Liver (tissue), 9 donors: Measurements from ENCODE around the gene MRPL50. TPM values are rescaled to one million over a fixed set of nuclear protein-coding genes. Genes with fewer than 3 reads are reported as not detected.

ENCODE experiments used
- DNase-seq: peaks from one replicate; pipeline ENCODE4 v3.0.0-alpha.2; 2017; ENCODE audit warnings: low spot score
- H3K27ac ChIP-seq, 2 donors: one replicate each; pipeline ENCODE4 v1.7.0; 2013; ENCODE audit warnings: inconsistent platforms in 2 of 2, low read length in 2 of 2, control low read depth in 1 of 2, low read depth in 1 of 2, mild to moderate bottlenecking in 1 of 2
- H3K27me3 ChIP-seq, 4 donors: one replicate each; pipeline versions ENCODE4 v1.6.1 to v1.7.0; 2013; ENCODE audit warnings: low read length in 3 of 4, inconsistent platforms in 1 of 4, mild to moderate bottlenecking in 1 of 4, moderate library complexity in 1 of 4; ENCODE audit not compliant: control insufficient read depth in 4 of 4, insufficient read depth in 4 of 4
- H3K36me3 ChIP-seq, 4 donors: one replicate each; pipeline versions ENCODE4 v1.6.1 to v1.7.0; 2013; ENCODE audit warnings: low read length in 3 of 4, mild to moderate bottlenecking in 3 of 4, low read depth in 1 of 4, moderate library complexity in 1 of 4; ENCODE audit not compliant: control insufficient read depth in 4 of 4, insufficient read depth in 3 of 4
- H3K4me1 ChIP-seq, 4 donors: one replicate each; pipeline versions ENCODE4 v1.6.1 to v1.7.0; 2013; ENCODE audit warnings: low read length in 3 of 4, mild to moderate bottlenecking in 3 of 4, moderate library complexity in 1 of 4; ENCODE audit not compliant: control insufficient read depth in 4 of 4, insufficient read depth in 4 of 4
- H3K4me3 ChIP-seq, 3 donors: one replicate each; pipeline versions ENCODE4 v1.6.1 to v1.7.0; 2013; ENCODE audit warnings: low read length in 3 of 3, control low read depth in 1 of 3, low read depth in 1 of 3, mild to moderate bottlenecking in 1 of 3
- H3K9ac ChIP-seq, 2 donors: one replicate each; pipeline ENCODE4 v1.7.0; 2013; ENCODE audit warnings: low read length in 2 of 2, mild to moderate bottlenecking in 2 of 2, moderate library complexity in 2 of 2, control low read depth in 1 of 2, low read depth in 1 of 2
- H3K9me3 ChIP-seq, 4 donors: one replicate each; pipeline versions ENCODE4 v1.6.1 to v1.7.0; 2013; ENCODE audit warnings: low read length in 3 of 4; ENCODE audit not compliant: control insufficient read depth in 4 of 4
- EGR1 ChIP-seq, 2 donors: IDR thresholded peaks; 2 replicates each; pipeline ENCODE4 v1.6.1; 2016 to 2018; ENCODE audit warnings: antibody characterized with exemption in 2 of 2, low read depth in 2 of 2
- FOXA2 ChIP-seq: IDR thresholded peaks from 2 replicates; pipeline ENCODE4 v1.6.1; 2016; ENCODE audit warnings: antibody characterized with exemption
- GABPA ChIP-seq, 2 donors: IDR thresholded peaks in 1 of 2; conservative IDR thresholded peaks in 1 of 2; 2 replicates each; pipeline ENCODE4 v1.6.1; 2016; ENCODE audit warnings: antibody characterized with exemption in 2 of 2, mild to moderate bottlenecking in 1 of 2, moderate library complexity in 1 of 2
- HNF4A ChIP-seq, 2 donors: conservative IDR thresholded peaks; 2 replicates each; pipeline ENCODE4 v1.6.1; 2016; ENCODE audit warnings: antibody characterized with exemption in 2 of 2, mild to moderate bottlenecking in 2 of 2
- JUND ChIP-seq, 2 donors: IDR thresholded peaks; 2 replicates each; pipeline ENCODE4 v1.6.1; 2016; ENCODE audit warnings: antibody characterized with exemption in 2 of 2
- NR2F2 ChIP-seq: IDR thresholded peaks from 2 replicates; pipeline ENCODE4 v1.6.1; 2016; ENCODE audit warnings: antibody characterized with exemption
- RAD21 ChIP-seq, 2 donors: IDR thresholded peaks; 2 replicates each; pipeline ENCODE4 v1.6.1; 2016; ENCODE audit warnings: antibody characterized with exemption in 2 of 2, mild to moderate bottlenecking in 2 of 2
- RXRA ChIP-seq, 2 donors: IDR thresholded peaks; 2 replicates each; pipeline ENCODE4 v1.6.1; 2017 to 2018; ENCODE audit warnings: antibody characterized with exemption in 2 of 2, mild to moderate bottlenecking in 1 of 2
- SP1 ChIP-seq: IDR thresholded peaks from 2 replicates; pipeline ENCODE4 v1.6.1; 2018; ENCODE audit warnings: antibody characterized with exemption, mild to moderate bottlenecking
- YY1 ChIP-seq: IDR thresholded peaks from 2 replicates; pipeline ENCODE4 v1.6.1; 2016; ENCODE audit warnings: antibody characterized with exemption, mild to moderate bottlenecking
- WGBS: extraction: QIAGEN DNeasy Blood & Tissue Kit; methylation state at CpG from one replicate; pipeline ENCODE4 v1.1.7; 2013; 5-methylcytosine and 5-hydroxymethylcytosine counted together
- polyA plus RNA-seq, 2 donors: library from polyadenylated mRNA; stranded (reverse) in 1 of 2; unstranded in 1 of 2; fragments of 200-250 nt in 1 of 2; fragments of >200 nt in 1 of 2; fragmentation: Nextera tagmentation in 1 of 2; extraction: Ambion mirVana in 1 of 2; gene quantifications; one replicate each; pipeline versions ENCODE4 v1.2.1 to v1.2.3, GENCODE V29; 2013 to 2015
- total RNA-seq, 2 donors: library from RNA; depleted of rRNA; stranded (reverse); fragments of >200 nt; gene quantifications; one replicate each; pipeline ENCODE4 v1.2.3, GENCODE V29; 2014
- TF ChIP-seq, protein P1 (sequence below): IDR thresholded peaks from 2 replicates; pipeline ENCODE4 v1.6.1; 2016; ENCODE audit warnings: antibody characterized with exemption, mild to moderate bottlenecking
- TF ChIP-seq, protein P2 (sequence below): fragments of 150-350 bp; IDR thresholded peaks from 2 replicates; pipeline ENCODE4 v1.5.1; 2017; ENCODE audit warnings: improper control_type of control experiment, low read depth, low read length; ENCODE audit not compliant: missing input control
- TF ChIP-seq, protein P3 (sequence below): IDR thresholded peaks from 2 replicates; pipeline ENCODE4 v1.6.1; 2016; ENCODE audit warnings: antibody characterized with exemption
- TF ChIP-seq, protein P4 (sequence below): IDR thresholded peaks from 2 replicates; pipeline ENCODE4 v1.6.1; 2016; ENCODE audit warnings: antibody characterized with exemption
- TF ChIP-seq, protein P5 (sequence below): IDR thresholded peaks from 2 replicates; pipeline ENCODE4 v1.6.1; 2016; ENCODE audit warnings: antibody characterized with exemption
- donor health status: healthy.
- donor health status: healthy.
- donor health status: healthy.
- donor health status: healthy.
- donor health status: healthy.

The MRPL50 gene
- total and polyA plus RNA-seq, 4 donors, result 5.7 to 12.3 (median 10.5) TPM

DNA sequence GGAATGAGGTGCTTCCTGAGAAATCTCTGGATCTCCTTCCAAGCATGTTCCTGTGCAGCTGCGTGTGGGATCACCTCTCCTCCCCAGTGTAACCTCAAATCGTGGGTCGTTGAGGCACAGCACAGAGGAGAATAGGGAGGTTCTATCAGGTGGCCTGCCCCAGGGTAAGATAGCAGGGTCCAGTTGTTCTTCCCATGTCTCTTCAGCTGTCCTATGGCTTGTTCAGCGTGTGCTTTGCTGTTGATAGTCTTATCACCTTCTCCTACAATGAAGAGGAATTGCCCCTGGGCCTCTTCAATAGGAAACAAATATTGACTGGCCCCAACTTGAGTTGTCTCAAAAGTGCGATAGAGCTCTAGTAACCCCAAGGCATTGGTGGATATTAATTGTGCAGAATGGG, 36.0 kb downstream of the MRPL50 start:
- no peak for TF ChIP-seq EGR1 (IDR thresholded peaks at IDR 0.05; ENCODE audit: low read depth in 2 of 2)
- TF ChIP-seq, protein P1, sequence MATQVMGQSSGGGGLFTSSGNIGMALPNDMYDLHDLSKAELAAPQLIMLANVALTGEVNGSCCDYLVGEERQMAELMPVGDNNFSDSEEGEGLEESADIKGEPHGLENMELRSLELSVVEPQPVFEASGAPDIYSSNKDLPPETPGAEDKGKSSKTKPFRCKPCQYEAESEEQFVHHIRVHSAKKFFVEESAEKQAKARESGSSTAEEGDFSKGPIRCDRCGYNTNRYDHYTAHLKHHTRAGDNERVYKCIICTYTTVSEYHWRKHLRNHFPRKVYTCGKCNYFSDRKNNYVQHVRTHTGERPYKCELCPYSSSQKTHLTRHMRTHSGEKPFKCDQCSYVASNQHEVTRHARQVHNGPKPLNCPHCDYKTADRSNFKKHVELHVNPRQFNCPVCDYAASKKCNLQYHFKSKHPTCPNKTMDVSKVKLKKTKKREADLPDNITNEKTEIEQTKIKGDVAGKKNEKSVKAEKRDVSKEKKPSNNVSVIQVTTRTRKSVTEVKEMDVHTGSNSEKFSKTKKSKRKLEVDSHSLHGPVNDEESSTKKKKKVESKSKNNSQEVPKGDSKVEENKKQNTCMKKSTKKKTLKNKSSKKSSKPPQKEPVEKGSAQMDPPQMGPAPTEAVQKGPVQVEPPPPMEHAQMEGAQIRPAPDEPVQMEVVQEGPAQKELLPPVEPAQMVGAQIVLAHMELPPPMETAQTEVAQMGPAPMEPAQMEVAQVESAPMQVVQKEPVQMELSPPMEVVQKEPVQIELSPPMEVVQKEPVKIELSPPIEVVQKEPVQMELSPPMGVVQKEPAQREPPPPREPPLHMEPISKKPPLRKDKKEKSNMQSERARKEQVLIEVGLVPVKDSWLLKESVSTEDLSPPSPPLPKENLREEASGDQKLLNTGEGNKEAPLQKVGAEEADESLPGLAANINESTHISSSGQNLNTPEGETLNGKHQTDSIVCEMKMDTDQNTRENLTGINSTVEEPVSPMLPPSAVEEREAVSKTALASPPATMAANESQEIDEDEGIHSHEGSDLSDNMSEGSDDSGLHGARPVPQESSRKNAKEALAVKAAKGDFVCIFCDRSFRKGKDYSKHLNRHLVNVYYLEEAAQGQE, result no peak
- TF ChIP-seq HNF4A (conservative IDR thresholded peaks at IDR 0.05), result no peak
- no peak for TF ChIP-seq RXRA (IDR thresholded peaks at IDR 0.05)
- TF ChIP-seq RAD21 (IDR thresholded peaks at IDR 0.05), result no peak
- no peak for TF ChIP-seq JUND (IDR thresholded peaks at IDR 0.05)
- TF ChIP-seq, protein P2, sequence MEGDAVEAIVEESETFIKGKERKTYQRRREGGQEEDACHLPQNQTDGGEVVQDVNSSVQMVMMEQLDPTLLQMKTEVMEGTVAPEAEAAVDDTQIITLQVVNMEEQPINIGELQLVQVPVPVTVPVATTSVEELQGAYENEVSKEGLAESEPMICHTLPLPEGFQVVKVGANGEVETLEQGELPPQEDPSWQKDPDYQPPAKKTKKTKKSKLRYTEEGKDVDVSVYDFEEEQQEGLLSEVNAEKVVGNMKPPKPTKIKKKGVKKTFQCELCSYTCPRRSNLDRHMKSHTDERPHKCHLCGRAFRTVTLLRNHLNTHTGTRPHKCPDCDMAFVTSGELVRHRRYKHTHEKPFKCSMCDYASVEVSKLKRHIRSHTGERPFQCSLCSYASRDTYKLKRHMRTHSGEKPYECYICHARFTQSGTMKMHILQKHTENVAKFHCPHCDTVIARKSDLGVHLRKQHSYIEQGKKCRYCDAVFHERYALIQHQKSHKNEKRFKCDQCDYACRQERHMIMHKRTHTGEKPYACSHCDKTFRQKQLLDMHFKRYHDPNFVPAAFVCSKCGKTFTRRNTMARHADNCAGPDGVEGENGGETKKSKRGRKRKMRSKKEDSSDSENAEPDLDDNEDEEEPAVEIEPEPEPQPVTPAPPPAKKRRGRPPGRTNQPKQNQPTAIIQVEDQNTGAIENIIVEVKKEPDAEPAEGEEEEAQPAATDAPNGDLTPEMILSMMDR, result no peak
- TF ChIP-seq SP1, result no peak
- TF ChIP-seq FOXA2, result no peak
- TF ChIP-seq GABPA (IDR thresholded peaks at IDR 0.05 in 1 of 2, conservative IDR thresholded peaks at IDR 0.05 in 1 of 2), result no peak
- TF ChIP-seq, protein P3, sequence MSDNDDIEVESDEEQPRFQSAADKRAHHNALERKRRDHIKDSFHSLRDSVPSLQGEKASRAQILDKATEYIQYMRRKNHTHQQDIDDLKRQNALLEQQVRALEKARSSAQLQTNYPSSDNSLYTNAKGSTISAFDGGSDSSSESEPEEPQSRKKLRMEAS, result no peak
- no peak for TF ChIP-seq YY1
- TF ChIP-seq, protein P4, sequence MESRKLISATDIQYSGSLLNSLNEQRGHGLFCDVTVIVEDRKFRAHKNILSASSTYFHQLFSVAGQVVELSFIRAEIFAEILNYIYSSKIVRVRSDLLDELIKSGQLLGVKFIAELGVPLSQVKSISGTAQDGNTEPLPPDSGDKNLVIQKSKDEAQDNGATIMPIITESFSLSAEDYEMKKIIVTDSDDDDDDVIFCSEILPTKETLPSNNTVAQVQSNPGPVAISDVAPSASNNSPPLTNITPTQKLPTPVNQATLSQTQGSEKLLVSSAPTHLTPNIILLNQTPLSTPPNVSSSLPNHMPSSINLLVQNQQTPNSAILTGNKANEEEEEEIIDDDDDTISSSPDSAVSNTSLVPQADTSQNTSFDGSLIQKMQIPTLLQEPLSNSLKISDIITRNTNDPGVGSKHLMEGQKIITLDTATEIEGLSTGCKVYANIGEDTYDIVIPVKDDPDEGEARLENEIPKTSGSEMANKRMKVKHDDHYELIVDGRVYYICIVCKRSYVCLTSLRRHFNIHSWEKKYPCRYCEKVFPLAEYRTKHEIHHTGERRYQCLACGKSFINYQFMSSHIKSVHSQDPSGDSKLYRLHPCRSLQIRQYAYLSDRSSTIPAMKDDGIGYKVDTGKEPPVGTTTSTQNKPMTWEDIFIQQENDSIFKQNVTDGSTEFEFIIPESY, result no peak
- TF ChIP-seq, protein P5, sequence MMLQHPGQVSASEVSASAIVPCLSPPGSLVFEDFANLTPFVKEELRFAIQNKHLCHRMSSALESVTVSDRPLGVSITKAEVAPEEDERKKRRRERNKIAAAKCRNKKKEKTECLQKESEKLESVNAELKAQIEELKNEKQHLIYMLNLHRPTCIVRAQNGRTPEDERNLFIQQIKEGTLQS, result no peak
- no peak for DNase-seq
- peaks cover 0 to 47% (median 34%) of the 10 kb centered on the region in 4 donors for H3K36me3 ChIP-seq
- WGBS, result 87% methylated on average over 5 of the region's 5 CpGs
- H3K9ac ChIP-seq, result no peak overlapping the region
- H3K4me3 ChIP-seq, result no peak overlapping the region
- H3K27ac ChIP-seq, result peak overlapping the region in 1 of 2 donors; percentile 11
- H3K27me3 ChIP-seq, result no peaks in the 10 kb centered on the region
- H3K4me1 ChIP-seq, result peaks cover 2 to 13% (median 8%) of the 10 kb centered on the region in 4 donors
- no peaks in the 10 kb centered on the region for H3K9me3 ChIP-seq

DNA sequence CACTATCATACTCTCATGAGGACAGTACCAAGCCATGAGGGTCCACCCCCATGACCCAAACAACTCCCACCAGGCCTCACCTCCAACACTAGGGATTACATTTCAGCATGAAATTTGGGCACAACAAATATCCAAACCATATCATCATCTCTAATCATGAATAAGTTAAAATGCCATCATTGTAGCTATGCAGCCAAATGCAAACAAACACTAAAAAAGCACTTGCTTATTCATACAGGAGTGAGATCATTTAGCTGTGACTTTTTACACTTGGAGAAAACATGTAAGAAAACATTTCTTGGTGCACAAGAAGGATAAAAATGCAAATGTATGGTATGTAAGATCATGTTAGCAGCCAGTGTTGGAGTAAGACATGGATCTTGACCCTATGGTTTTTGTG, 37.8 kb downstream of the MRPL50 start:
- Histone ChIP-seq H3K36me3 (peaks cover 0 to 38% (median 29%) of the 10 kb centered on the region in 4 donors), H3K4me3 (no peak overlapping the region), H3K4me1 (peaks cover 0 to 6% (median under 1%) of the 10 kb centered on the region in 4 donors), H3K27ac (peak overlapping the region in 1 of 2 donors; percentile 8), H3K9me3 (no peaks in the 10 kb centered on the region), H3K9ac (no peak overlapping the region), H3K27me3 (no peaks in the 10 kb centered on the region)
- no peak for DNase-seq
- TF ChIP-seq JUND (IDR thresholded peaks at IDR 0.05), result no peak
- no peak for TF ChIP-seq NR2F2
- TF ChIP-seq, protein P2, result no peak
